Measurements from ENCODE around the gene KLHL30. TPM values are rescaled to one million over a fixed set of nuclear protein-coding genes. Genes with fewer than 3 reads are reported as not detected.

Gene KLHL30
- total RNA-seq, 1 experiment from 2014 or later: not detected

DNA sequence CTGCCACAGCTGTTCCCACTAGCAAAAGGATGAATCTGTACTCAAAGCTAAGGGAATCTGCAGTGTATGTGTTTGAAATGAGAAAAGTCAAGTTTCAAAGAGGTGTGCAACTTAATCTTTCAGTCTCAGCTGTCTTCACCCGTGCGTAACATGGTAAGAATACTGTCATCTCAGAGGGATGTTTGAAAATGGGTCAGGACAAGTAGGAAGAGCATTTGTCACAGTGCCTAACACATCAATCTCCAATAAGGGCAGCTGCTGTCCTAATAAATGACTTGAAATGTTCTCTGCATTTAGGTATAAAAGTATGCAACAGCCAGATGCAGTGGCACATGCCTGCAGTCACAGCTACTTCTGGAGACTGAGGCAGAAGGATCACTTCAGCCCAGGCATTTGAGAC, 52.0 kb downstream of the KLHL30 start:
- Histone ChIP-seq H3K9me3 (ENCODE audit: control insufficient read depth, low read depth, low read length) (no peaks in the 10 kb centered on the region), H2BK120ac (ENCODE audit: low read depth, low read length, poor library complexity, severe bottlenecking) (no peak overlapping the region), H2BK20ac (ENCODE audit: low read depth, low read length, poor library complexity, severe bottlenecking) (no peak overlapping the region), H3K14ac (ENCODE audit: insufficient read depth, low read length) (no peak overlapping the region), H2BK12ac (ENCODE audit: insufficient read length, low read depth, low read length) (no peak overlapping the region), H3K27ac (ENCODE audit: insufficient read length, low read depth, low read length) (no peak overlapping the region), H3K27me3 (ENCODE audit: insufficient read depth, low read length) (no peaks in the 10 kb centered on the region), H4K20me1 (ENCODE audit: control insufficient read depth, insufficient read depth, insufficient read length) (no peaks in the 10 kb centered on the region), H3K4ac (ENCODE audit: low read depth, low read length) (no peak overlapping the region), H3K18ac (ENCODE audit: insufficient read length, low read depth, low read length) (no peak overlapping the region), H2BK5ac (ENCODE audit: insufficient read length, low read length) (no peak overlapping the region), H3K23ac (ENCODE audit: insufficient read length, low read depth, low read length) (no peak overlapping the region), H3K4me1 (ENCODE audit: insufficient read depth, low read length) (no peaks in the 10 kb centered on the region), H2AFZ (ENCODE audit: low read length) (no peak overlapping the region), H3K79me2 (ENCODE audit: insufficient read depth, low read length) (no peaks in the 10 kb centered on the region), H4K8ac (replicated peaks; ENCODE audit: insufficient read length, low read depth, low read length) (no peak overlapping the region), H3K9ac (ENCODE audit: extremely low read depth, insufficient read length, low read length) (no peak overlapping the region), H4K5ac (ENCODE audit: insufficient read length, low read depth, low read length) (no peak overlapping the region), H3K23me2 (ENCODE audit: insufficient read length, low read depth, low read length, poor library complexity, severe bottlenecking) (no peaks in the 10 kb centered on the region), H2BK15ac (ENCODE audit: low read depth, low read length) (no peak overlapping the region), H3K79me1 (ENCODE audit: insufficient read depth, low read depth, low read length, poor library complexity, severe bottlenecking) (no peaks in the 10 kb centered on the region), H4K91ac (ENCODE audit: insufficient read length, low read depth, low read length) (no peak overlapping the region), H3K4me2 (ENCODE audit: insufficient read depth, insufficient read length, low read length) (no peak overlapping the region), H3K56ac (ENCODE audit: insufficient read length, low read depth, low read length) (no peak overlapping the region), H2AK5ac (ENCODE audit: insufficient read length, low read length) (no peak overlapping the region), H3T11ph (ENCODE audit: low read length) (no peak overlapping the region)
- peaks cover 37 to 87% (median 82%) of the 10 kb centered on the region in 3 experiments; a peak in 6 of 7 replicates for H3K36me3 Mint-ChIP-seq (ENCODE audit: insufficient read depth in 1 of 3, low read depth in 3 of 3)
- DNase-seq: no peak
- TF ChIP-seq, protein P1, sequence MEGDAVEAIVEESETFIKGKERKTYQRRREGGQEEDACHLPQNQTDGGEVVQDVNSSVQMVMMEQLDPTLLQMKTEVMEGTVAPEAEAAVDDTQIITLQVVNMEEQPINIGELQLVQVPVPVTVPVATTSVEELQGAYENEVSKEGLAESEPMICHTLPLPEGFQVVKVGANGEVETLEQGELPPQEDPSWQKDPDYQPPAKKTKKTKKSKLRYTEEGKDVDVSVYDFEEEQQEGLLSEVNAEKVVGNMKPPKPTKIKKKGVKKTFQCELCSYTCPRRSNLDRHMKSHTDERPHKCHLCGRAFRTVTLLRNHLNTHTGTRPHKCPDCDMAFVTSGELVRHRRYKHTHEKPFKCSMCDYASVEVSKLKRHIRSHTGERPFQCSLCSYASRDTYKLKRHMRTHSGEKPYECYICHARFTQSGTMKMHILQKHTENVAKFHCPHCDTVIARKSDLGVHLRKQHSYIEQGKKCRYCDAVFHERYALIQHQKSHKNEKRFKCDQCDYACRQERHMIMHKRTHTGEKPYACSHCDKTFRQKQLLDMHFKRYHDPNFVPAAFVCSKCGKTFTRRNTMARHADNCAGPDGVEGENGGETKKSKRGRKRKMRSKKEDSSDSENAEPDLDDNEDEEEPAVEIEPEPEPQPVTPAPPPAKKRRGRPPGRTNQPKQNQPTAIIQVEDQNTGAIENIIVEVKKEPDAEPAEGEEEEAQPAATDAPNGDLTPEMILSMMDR (conservative IDR thresholded peaks at IDR 0.05): no peak
- no CpG with 5 or more reads among the region's 2 CpGs for WGBS (ENCODE audit: extremely low coverage, insufficient read length, low lambda C conversion rate)
- H3K27ac Mint-ChIP-seq: no peak overlapping the region; a peak in 1 of 7 replicates
- H3K4me1 Mint-ChIP-seq: no peaks in the 10 kb centered on the region
- no peaks in the 10 kb centered on the region for H3K9me3 Mint-ChIP-seq
- no peak overlapping the region for H3K4me3 Mint-ChIP-seq
- no peaks in the 10 kb centered on the region for H3K27me3 Mint-ChIP-seq (ENCODE audit: low read depth)

Other genes with a start within 250 kb of the KLHL30 start
- 62.1 and 65.6 TPM in 2 replicates for gene UBE2F, start 171.7 kb upstream of the KLHL30 start, total RNA-seq (2021)
- 53.4 and 55.3 TPM in 2 replicates for gene SCLY, start 77.7 kb upstream of the KLHL30 start, total RNA-seq (2021)
- 0.17 and 0.37 TPM in 2 replicates for gene ESPNL, start 38.3 kb upstream of the KLHL30 start, total RNA-seq (2021)
- 2.0 and 2.1 TPM in 2 replicates for gene ERFE, start 20.3 kb downstream of the KLHL30 start, total RNA-seq (2021)
- 40.3 and 41.5 TPM in 2 replicates for gene ILKAP, start 65.0 kb downstream of the KLHL30 start, total RNA-seq (2021)
- gene HES6, start 101.4 kb downstream of the KLHL30 start, total RNA-seq (2021): 27.1 and 27.7 TPM in 2 replicates
- gene PER2, start 149.9 kb downstream of the KLHL30 start, total RNA-seq (2021): 12.1 and 12.9 TPM in 2 replicates
- 12.9 and 16.4 TPM in 2 replicates for gene TRAF3IP1, start 181.8 kb downstream of the KLHL30 start, total RNA-seq (2021)